KOPT-K1 (cell line): ENCODE measurements around the gene CYTH4.

ENCODE experiments used
- H3K27ac ChIP-seq: fragments of 200-600 bp; sonication (generic); 2 replicates; pipeline ENCODE4 v1.5.1; 2016; ENCODE audit warnings: antibody characterized with exemption, mild to moderate bottlenecking, low read depth, low read length; ENCODE audit not compliant: poor library complexity, severe bottlenecking
- H3K36me3 ChIP-seq: fragments of 200-600 bp; sonication (generic); 2 replicates; pipeline ENCODE4 v1.5.1; 2017; ENCODE audit warnings: antibody characterized with exemption, mild to moderate bottlenecking, low read length, moderate library complexity; ENCODE audit not compliant: insufficient read depth
- H3K9me3 ChIP-seq: fragments of 200-600 bp; sonication (generic); 2 replicates; pipeline ENCODE4 v1.5.1; 2017; ENCODE audit warnings: antibody characterized with exemption, low read length, mild to moderate bottlenecking; ENCODE audit not compliant: insufficient read depth, poor library complexity, severe bottlenecking

Gene CYTH4

DNA sequence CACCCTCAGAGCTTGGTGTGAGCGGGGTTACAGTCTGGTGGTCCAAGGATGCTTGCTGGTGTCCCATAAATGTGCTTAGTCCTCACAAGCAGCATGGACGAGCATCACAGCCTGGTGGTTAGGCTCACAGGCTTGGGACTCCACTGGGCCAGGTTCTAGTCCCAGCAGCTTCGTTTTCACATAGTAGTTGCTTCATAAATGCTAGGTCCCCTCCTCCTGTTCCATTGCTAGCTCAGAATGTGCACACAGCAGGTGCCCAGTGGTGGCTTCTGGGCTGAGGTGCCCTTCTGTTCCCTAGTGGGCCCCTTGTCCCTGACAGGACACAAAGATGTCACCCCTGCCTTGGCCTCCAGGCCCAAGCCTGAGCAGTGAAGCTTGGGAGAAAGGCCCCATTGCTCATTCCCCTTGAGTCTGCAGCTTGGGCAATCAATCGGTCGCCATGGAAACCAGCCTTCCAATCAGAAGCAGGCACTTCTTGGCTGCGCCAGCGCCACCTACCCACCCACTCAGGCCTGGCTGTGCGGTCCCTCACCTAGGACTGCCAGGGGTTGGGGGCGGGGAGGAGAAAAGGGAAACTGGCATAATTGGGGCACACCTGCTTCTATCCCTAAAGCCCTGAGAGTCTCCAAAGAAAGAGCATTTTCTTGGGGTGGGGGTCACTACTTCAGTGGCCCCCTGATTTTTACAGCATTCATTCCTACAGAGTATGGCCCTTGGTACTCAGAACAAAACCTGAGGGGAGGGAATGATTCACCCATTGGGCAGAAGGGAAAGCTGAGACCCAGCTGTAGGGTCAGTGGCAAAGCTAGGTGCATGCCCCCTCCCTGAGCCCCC lies 48.1 kb downstream of the CYTH4 start:
- no peaks in the 10 kb centered on the region for H3K9me3 ChIP-seq
- no peak overlapping the region for H3K27ac ChIP-seq
- H3K36me3 ChIP-seq, result no peaks in the 10 kb centered on the region

DNA sequence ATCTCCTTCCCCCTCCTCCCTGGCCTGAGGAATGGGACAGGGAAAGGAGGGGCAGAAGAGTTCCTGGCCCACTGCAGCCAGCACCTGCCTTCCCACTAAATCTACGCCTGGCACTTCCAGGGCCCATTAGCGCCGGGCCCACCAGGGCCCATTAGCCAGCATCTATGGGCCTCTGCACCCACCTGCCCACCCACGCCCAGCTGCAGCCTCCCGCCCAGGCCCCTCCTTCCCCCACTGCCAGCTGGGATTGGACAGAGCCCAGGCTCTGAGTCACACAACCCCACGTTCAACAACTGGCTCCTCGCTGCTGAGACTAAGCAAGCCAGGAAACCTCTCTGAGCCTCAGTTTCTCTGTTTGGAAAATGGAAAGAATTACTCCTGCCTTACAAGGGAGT lies 48.7 kb downstream of the CYTH4 start:
- Histone ChIP-seq H3K9me3 (no peaks in the 10 kb centered on the region), H3K27ac (no peak overlapping the region), H3K36me3 (no peaks in the 10 kb centered on the region)

DNA sequence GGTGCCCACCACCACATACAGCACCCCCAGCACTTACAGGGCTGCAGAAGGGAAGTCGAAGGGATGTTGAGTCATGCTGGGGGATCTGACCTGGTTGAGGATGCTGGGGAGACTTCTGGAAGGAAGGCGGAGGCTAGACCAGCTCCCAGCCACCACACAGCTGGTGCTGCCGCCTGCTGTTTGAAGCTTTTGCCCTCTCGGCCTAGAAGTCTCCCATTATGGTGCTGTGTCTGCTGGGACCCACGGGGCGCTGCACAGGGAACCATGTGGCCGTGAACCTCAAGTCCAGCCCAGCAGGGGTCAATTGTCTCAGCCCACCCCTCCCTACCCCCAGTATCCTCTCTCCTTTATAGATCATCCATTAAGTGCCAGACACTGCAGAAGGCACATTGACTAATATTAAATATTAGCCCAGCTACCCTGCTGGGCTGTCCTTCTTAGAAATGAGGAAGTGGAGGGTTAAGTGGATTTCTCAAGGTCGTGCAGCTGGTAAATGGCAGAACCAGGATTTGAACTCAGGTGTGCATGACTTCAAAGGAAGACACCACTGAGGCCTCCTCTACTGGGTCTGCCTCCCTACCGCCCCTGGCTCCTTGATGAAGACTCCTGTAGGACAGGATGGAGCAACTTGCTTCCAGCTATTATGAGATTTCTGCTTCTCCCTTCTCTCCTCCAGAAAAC lies 49.7 kb downstream of the CYTH4 start:
- Histone ChIP-seq H3K27ac (no peak overlapping the region), H3K9me3 (no peaks in the 10 kb centered on the region), H3K36me3 (no peaks in the 10 kb centered on the region)

DNA sequence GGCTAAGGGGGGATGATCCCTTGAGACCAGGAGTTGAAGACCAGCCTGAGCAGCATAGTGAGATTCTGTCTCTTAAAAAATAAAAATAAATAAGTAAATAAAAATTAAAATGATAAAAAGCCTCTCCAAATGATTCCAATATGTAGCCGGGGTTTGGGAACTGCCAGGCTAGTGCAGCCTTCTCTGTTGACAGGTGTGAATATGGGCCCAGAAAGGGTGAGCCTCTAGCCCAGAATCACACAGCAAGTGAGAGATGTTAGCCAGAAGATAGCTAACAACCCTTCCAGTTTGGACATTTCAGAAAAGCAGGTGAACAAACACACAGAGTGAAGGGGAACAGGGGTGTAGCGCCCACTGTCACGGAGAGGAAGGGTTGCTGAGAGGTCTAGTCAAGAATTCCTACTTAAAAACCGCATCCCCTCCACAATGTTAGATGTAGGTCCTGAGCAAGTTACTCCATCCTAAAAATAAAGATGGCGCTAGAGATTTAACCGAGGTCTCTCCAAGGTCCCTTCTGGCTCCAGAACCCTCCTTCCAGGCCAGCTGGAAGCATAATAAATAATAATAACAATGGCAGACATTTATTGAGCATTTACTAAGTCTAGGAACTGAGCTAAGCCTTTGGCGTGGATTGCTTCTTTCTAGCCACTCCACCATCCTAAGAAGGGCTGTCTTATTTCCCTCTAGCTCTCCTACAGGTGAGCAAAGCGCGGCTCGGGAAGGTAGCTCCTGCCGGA lies 51.6 kb downstream of the CYTH4 start:
- H3K9me3 ChIP-seq, result no peaks in the 10 kb centered on the region
- no peak overlapping the region for H3K27ac ChIP-seq
- no peaks in the 10 kb centered on the region for H3K36me3 ChIP-seq

DNA sequence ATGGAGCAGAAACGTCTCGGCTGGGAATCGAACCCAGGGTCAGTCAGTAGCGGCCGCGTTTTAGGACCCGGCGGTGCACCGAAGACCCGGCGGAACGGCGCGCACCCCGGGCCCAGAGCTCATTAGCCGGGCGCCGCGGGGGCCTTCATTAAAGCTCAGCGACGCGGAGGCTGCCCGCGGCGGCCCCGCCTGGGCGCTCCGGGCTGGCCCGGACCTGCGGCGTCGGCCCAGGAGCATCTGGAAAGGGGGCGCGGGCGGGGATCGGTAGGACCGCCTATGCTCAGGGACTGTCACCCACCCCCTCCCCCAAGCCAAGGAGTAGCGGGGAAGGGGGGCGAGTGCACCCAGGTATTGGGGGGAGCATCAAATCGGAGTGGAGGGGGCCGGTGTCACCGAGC lies 52.2 kb downstream of the CYTH4 start:
- no peaks in the 10 kb centered on the region for H3K9me3 ChIP-seq
- H3K27ac ChIP-seq, result no peak overlapping the region
- H3K36me3 ChIP-seq, result no peaks in the 10 kb centered on the region

DNA sequence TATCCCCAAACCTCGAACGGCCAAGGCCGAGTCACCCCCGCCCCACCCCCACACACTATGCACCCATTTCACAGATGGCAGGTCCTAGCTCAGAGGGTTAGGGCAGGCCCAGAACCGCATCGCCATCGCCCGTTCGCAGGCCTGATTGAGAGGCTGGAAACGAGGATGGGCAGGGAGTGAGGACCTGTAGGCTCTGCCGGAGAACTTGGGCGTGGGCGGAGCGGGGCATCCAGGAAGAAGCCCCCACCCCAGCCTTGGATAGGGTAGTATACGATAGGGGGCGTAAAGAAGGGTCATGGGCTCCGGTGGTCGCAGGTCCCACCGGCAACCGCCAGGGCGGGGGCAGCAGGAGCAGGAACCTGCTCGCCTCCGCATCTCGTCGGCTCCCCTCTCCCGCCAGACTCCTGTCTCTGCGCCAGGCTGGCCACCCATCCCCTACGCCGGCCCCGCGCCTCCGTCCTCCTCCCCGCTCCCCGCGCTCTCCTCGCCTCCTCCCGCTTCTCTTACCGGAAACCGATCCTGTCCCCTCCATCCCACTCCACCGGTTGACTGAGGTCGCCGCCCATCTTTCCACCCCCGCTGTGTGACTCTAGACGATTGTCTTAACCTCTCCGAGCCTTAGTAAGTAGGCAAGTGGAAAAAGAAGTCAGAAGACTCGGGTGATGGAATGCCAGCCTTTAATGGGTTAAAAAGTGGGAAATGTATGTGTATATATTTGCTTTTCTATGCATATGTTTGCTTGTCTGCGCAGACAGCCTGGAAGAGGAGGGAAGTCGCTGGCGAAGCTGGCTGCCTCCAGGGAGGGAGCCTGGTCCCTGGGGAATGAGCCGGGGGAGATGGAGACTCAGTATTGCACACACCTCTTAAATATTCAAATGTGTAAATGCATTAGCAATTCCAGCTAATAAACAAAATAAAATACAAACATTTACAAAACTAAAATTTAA lies 52.8 kb downstream of the CYTH4 start:
- Histone ChIP-seq H3K36me3 (no peaks in the 10 kb centered on the region), H3K27ac (no peak overlapping the region), H3K9me3 (no peaks in the 10 kb centered on the region)

DNA sequence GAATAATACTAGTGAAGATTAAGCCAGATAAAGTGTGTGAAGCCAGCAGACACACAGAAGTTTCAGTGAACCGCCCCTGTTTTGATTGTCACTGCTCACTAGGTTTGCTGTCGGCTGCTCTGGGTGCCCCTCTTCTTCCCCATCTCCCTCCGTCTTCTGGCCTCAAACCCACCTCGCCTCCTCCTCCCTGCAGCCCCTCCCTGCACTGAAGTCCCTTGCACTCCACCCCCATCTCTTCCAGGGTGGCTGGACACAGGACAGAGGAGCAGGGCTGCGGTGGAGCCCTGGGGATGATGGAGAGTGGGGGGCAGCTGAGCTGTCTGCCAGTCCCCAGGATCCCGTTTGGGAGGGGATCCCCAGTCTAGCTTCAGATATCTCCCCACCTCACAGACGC lies 53.5 kb downstream of the CYTH4 start:
- no peak overlapping the region for H3K27ac ChIP-seq
- H3K36me3 ChIP-seq, result no peaks in the 10 kb centered on the region
- no peaks in the 10 kb centered on the region for H3K9me3 ChIP-seq

DNA sequence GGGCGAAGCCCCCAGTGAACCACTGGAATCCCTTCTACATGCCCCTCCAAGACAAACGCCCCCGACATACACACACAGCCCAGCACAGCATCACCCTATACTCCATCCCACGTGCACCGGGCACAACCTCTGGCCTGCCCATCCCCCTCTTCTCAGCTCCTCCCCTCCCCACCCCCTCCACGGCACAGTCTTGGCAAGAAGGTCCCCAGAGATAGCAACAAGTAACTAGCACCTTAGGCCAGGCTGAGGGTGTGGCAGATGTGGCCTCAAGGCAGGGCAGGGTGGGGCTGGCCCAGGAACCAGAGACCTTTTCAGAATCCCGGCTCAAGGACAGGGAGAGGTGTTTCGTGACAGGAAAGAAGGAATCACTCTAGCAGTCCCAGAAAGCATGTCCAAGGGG lies 54.3 kb downstream of the CYTH4 start:
- no peaks in the 10 kb centered on the region for H3K9me3 ChIP-seq
- no peaks in the 10 kb centered on the region for H3K36me3 ChIP-seq
- H3K27ac ChIP-seq, result no peak overlapping the region

DNA sequence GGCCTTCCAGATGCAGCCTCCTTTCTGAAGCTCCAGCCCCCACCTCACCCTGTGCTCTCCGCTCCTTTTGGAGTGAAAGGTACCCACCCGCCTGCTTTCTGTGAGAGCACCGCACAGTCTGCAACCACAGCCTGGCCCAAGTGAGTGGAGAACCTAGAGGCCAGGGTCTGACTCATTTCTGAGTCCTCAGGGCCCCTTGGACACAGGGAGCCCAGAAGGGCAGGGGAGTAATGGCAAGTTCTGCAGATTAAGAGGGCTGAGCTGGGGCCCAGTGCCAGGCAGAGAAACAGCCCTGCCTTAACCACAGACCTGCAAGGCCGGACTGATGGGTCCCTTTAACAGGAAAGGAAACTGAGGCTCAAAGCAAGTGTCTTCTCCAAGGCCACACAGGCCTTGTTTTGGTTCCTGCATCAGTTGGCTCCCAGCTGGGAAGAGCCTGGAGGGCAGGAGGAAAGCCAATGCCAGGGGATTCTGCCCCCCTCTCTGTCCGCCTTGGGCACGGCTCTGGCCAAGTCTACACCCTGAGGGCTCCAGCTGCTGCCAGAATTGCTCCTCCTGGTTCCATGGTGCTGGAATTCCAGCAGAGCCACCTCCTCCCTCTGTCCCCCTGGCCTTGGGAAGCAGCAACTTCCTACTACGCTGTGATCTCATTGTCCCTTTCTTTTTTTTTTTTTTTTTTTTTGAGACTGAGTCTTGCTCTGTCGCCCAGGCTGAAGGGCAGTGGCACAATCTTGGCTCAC lies 55.1 kb downstream of the CYTH4 start:
- no peaks in the 10 kb centered on the region for H3K9me3 ChIP-seq
- H3K36me3 ChIP-seq, result no peaks in the 10 kb centered on the region
- no peak overlapping the region for H3K27ac ChIP-seq

DNA sequence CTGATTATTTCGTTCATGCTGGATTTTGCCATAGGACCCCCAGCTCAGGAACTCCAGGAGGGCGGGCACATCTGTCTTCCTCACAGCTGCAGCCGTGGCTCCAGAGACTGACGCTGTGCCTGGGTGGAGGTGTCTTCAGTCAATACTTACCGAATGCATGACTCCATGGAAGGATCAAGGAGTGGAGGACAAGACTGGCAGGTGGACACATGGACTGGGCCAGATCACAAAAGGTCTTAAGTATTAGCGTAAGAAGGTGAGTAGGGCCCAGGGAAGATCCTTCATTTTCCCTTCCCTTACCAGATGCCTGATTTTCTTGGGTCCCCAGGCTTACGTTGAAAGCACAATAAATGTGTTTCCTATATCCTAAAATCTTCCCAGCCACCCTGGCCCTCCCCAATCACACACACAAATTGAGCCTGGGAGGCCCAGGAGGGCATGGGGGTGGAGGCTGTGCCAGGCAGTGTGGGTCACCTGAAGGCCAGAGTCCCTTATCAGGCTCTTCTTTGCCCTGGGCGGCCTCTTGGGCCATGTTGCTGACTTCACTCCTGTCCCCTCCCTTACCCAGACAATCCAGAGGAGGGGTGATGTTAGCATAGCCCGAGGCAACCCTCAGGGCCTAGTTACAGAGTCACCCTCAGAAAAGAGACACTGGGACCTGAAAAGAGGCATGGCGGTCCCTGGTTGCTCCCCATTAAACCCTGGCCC lies 56.4 kb downstream of the CYTH4 start:
- no peaks in the 10 kb centered on the region for H3K36me3 ChIP-seq
- no peak overlapping the region for H3K27ac ChIP-seq
- no peaks in the 10 kb centered on the region for H3K9me3 ChIP-seq

DNA sequence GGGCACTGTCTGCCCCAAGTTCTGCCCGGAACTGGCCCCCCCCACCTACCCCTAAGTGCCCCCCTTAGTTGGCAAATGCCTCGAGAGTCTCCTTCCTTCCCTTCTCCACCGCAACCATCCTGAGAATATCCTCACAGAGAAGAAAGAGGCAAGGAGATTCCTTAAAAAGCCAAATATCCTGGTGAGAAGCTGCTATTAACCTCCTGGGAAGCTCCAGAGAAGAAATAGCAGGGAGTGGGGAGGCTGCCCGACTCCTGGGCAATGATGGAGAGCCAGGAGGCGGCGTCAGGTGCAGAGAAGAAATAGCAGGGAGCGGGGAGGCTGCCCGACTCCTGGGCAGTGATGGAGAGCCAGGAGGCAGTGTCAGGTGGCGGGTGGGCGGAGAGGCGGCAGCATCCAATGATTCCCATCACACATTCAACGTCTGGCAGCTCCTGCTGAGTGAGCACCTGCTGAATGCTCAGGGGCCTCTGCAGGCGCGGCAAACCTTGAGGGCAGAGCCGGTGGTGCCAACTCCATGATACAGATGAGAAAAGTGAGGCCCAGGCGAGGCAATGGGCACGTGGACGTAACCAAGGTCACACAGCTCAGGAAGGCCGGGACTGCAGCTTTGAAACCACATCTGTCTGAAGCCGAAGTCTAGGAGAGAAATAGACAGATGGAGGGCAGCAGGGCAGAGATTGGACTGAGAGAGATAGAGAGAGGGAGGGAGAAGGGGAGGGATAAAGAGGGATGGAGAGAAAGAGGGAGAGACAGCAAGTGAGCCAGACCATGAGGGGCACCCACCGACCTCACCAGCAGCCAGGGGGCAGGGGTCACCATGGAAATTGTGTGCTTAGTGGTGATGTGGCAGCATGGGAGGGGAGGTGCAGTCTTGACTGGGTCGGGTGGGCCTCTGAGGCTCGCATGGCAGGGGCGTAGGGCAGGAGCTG lies 58.3 kb downstream of the CYTH4 start:
- Histone ChIP-seq H3K36me3 (no peaks in the 10 kb centered on the region), H3K27ac (no peak overlapping the region), H3K9me3 (no peaks in the 10 kb centered on the region)

DNA sequence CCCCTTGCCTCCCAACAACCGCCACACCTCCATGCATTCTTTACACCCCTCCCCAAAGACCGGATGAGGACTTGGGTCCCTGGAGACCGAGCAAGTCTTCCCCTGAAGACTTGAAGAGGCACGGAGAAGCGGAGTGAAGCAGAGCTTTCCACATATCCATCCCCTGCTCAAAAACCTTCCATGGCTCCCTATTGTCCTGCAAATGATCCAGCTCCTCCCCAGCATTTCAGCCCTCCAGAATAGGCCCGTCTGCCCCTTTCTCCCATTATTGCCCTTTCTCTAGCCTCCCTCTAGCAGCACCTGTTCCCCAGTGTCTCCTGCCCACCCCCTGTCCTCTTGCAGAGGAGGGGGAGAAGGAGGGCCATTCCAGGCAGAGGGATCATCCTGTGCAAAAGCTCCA lies 59.8 kb downstream of the CYTH4 start:
- Histone ChIP-seq H3K27ac (no peak overlapping the region), H3K36me3 (no peaks in the 10 kb centered on the region), H3K9me3 (no peaks in the 10 kb centered on the region)

DNA sequence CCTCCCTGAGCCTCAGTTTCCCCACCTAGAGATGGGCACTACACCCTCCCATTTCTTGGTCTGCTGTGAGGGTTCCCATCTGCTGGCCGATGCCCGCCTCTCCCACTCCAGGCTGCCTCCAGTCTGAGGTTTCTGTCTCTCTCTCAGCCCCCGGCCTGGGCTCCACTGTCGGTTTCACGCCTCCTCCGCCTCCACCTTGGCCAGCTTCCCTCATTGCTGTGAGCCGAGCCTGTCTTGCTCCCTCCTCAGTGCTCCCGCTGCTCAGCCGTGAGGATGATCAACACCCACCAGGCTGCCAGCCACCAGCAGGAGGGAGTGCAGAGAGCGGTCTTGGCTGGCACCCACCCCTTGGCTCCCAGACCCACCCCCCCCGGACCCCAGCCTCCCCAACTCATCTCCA lies 61.0 kb downstream of the CYTH4 start:
- no peaks in the 10 kb centered on the region for H3K9me3 ChIP-seq
- no peaks in the 10 kb centered on the region for H3K36me3 ChIP-seq

More for the DNA sequence above, 61.0 kb downstream of the CYTH4 start:
- no peak overlapping the region for H3K27ac ChIP-seq
